Liver (tissue), 3 donors: ENCODE results near the gene TGM2.

Experiments used
- FOXA1 ChIP-seq: IDR thresholded peaks from 2 replicates; pipeline ENCODE4 v1.6.1; 2016; ENCODE audit warnings: antibody characterized with exemption
- GABPA ChIP-seq, 2 donors: IDR thresholded peaks in 1 of 2; conservative IDR thresholded peaks in 1 of 2; 2 replicates each; pipeline ENCODE4 v1.6.1; 2016; ENCODE audit warnings: antibody characterized with exemption in 2 of 2, mild to moderate bottlenecking in 1 of 2, moderate library complexity in 1 of 2
- JUND ChIP-seq, 2 donors: IDR thresholded peaks; 2 replicates each; pipeline ENCODE4 v1.6.1; 2016; ENCODE audit warnings: antibody characterized with exemption in 2 of 2
- RAD21 ChIP-seq, 2 donors: IDR thresholded peaks; 2 replicates each; pipeline ENCODE4 v1.6.1; 2016; ENCODE audit warnings: antibody characterized with exemption in 2 of 2, mild to moderate bottlenecking in 2 of 2
- RXRA ChIP-seq, 2 donors: IDR thresholded peaks; 2 replicates each; pipeline ENCODE4 v1.6.1; 2017 to 2018; ENCODE audit warnings: antibody characterized with exemption in 2 of 2, mild to moderate bottlenecking in 1 of 2
- TF ChIP-seq, protein P1 (sequence below): fragments of 150-350 bp; IDR thresholded peaks from 2 replicates; pipeline ENCODE4 v1.5.1; 2017; ENCODE audit warnings: improper control_type of control experiment, low read depth, low read length; ENCODE audit not compliant: missing input control
- TF ChIP-seq, protein P2 (sequence below): IDR thresholded peaks from 2 replicates; pipeline ENCODE4 v1.6.1; 2016; ENCODE audit warnings: antibody characterized with exemption, mild to moderate bottlenecking
- donor health status: healthy.
- donor health status: healthy.

GRCh38 chr20:38178581-38178980 is 13.5 kb upstream of the TGM2 start:
- TF ChIP-seq, protein P1, sequence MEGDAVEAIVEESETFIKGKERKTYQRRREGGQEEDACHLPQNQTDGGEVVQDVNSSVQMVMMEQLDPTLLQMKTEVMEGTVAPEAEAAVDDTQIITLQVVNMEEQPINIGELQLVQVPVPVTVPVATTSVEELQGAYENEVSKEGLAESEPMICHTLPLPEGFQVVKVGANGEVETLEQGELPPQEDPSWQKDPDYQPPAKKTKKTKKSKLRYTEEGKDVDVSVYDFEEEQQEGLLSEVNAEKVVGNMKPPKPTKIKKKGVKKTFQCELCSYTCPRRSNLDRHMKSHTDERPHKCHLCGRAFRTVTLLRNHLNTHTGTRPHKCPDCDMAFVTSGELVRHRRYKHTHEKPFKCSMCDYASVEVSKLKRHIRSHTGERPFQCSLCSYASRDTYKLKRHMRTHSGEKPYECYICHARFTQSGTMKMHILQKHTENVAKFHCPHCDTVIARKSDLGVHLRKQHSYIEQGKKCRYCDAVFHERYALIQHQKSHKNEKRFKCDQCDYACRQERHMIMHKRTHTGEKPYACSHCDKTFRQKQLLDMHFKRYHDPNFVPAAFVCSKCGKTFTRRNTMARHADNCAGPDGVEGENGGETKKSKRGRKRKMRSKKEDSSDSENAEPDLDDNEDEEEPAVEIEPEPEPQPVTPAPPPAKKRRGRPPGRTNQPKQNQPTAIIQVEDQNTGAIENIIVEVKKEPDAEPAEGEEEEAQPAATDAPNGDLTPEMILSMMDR: no peak
- TF ChIP-seq, protein P2, sequence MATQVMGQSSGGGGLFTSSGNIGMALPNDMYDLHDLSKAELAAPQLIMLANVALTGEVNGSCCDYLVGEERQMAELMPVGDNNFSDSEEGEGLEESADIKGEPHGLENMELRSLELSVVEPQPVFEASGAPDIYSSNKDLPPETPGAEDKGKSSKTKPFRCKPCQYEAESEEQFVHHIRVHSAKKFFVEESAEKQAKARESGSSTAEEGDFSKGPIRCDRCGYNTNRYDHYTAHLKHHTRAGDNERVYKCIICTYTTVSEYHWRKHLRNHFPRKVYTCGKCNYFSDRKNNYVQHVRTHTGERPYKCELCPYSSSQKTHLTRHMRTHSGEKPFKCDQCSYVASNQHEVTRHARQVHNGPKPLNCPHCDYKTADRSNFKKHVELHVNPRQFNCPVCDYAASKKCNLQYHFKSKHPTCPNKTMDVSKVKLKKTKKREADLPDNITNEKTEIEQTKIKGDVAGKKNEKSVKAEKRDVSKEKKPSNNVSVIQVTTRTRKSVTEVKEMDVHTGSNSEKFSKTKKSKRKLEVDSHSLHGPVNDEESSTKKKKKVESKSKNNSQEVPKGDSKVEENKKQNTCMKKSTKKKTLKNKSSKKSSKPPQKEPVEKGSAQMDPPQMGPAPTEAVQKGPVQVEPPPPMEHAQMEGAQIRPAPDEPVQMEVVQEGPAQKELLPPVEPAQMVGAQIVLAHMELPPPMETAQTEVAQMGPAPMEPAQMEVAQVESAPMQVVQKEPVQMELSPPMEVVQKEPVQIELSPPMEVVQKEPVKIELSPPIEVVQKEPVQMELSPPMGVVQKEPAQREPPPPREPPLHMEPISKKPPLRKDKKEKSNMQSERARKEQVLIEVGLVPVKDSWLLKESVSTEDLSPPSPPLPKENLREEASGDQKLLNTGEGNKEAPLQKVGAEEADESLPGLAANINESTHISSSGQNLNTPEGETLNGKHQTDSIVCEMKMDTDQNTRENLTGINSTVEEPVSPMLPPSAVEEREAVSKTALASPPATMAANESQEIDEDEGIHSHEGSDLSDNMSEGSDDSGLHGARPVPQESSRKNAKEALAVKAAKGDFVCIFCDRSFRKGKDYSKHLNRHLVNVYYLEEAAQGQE: no peak
- TF ChIP-seq GABPA (IDR thresholded peaks at IDR 0.05 in 1 of 2, conservative IDR thresholded peaks at IDR 0.05 in 1 of 2) (no peak), RAD21 (IDR thresholded peaks at IDR 0.05) (no peak), FOXA1 (no peak), RXRA (IDR thresholded peaks at IDR 0.05) (no peak), JUND (IDR thresholded peaks at IDR 0.05) (no peak)
